Activated naive CD8-positive, alpha-beta T cell (primary cell): Measurements from ENCODE around the gene ICAM5.
A peak's percentile ranks its signal among the peaks of the same experiment; 100 is the strongest.
"Not testable (repeated sequence)": the region's sequence is repeated elsewhere in the genome, so short reads cannot be mapped to it uniquely, and the experiment has no call there.

Experiments
- H3K27ac Mint-ChIP-seq: one replicate; pipeline ENCODE4 v1.8.0; 2021; ENCODE audit warnings: mixed read lengths
- H3K27me3 Mint-ChIP-seq: one replicate; pipeline ENCODE4 v1.8.0; 2021; ENCODE audit warnings: mixed read lengths
- H3K36me3 Mint-ChIP-seq: one replicate; pipeline ENCODE4 v1.8.0; 2021; ENCODE audit warnings: mixed read lengths
- H3K4me1 Mint-ChIP-seq: one replicate; pipeline ENCODE4 v1.8.0; 2021; ENCODE audit warnings: low read depth, mixed read lengths
- H3K4me3 Mint-ChIP-seq: one replicate; pipeline ENCODE4 v1.8.0; 2021; ENCODE audit warnings: mild to moderate bottlenecking, mixed read lengths
- H3K9me3 Mint-ChIP-seq: one replicate; pipeline ENCODE4 v1.8.0; 2021; ENCODE audit warnings: low read depth, mixed read lengths

Gene ICAM5

GRCh38 chr19:10333758-10334587 is 44.2 kb downstream of the ICAM5 start:
- Mint-ChIP-seq H3K4me1 (peaks cover 34% of the 10 kb centered on the region), H3K36me3 (peaks cover 3% of the 10 kb centered on the region), H3K27me3 (no peaks in the 10 kb centered on the region), H3K9me3 (no peaks in the 10 kb centered on the region), H3K27ac (peak overlapping the region; percentile 96), H3K4me3 (peak overlapping the region; percentile 96)

- H3K27ac Mint-ChIP-seq, result no peak overlapping the region
- peaks cover 42% of the 10 kb centered on the region for H3K4me1 Mint-ChIP-seq
- H3K36me3 Mint-ChIP-seq, result peaks cover 3% of the 10 kb centered on the region
- H3K4me3 Mint-ChIP-seq, result peak overlapping the region; percentile 53
- no peaks in the 10 kb centered on the region for H3K9me3 Mint-ChIP-seq
- no peaks in the 10 kb centered on the region for H3K27me3 Mint-ChIP-seq
Measured at GRCh38 chr19:10334588-10335351, 45.0 kb downstream of the ICAM5 start.

- Mint-ChIP-seq H3K4me1 (peaks cover 46% of the 10 kb centered on the region), H3K4me3 (no peak overlapping the region), H3K27me3 (no peaks in the 10 kb centered on the region), H3K9me3 (no peaks in the 10 kb centered on the region), H3K27ac (no peak overlapping the region), H3K36me3 (peaks cover 3% of the 10 kb centered on the region)
Measured at GRCh38 chr19:10335352-10335985, 45.7 kb downstream of the ICAM5 start.

- not testable (repeated sequence) for H3K27me3 Mint-ChIP-seq, H3K36me3 Mint-ChIP-seq, H3K9me3 Mint-ChIP-seq, H3K27ac Mint-ChIP-seq, H3K4me3 Mint-ChIP-seq
- H3K4me1 Mint-ChIP-seq, result peaks cover 48% of the 10 kb centered on the region
Measured at GRCh38 chr19:10336725-10337124, 47.0 kb downstream of the ICAM5 start.

GRCh38 chr19:10338940-10339339 is 49.2 kb downstream of the ICAM5 start:
- Mint-ChIP-seq H3K9me3 (no peaks in the 10 kb centered on the region), H3K27ac (peak overlapping the region; percentile 92), H3K36me3 (no peaks in the 10 kb centered on the region), H3K4me1 (peaks cover 31% of the 10 kb centered on the region), H3K4me3 (peak overlapping the region; percentile 91), H3K27me3 (no peaks in the 10 kb centered on the region)

- H3K9me3 Mint-ChIP-seq, result no peaks in the 10 kb centered on the region
Measured at GRCh38 chr19:10339380-10339960, 49.7 kb downstream of the ICAM5 start, which contains the start of gene ICAM3. Gene ICAM3, minus strand, starts transcription at chr19:10339624. Its CDS starts 10 bp downstream, at chr19:10339614.

GRCh38 chr19:10339977-10340376 is 50.2 kb downstream of the ICAM5 start:
- Mint-ChIP-seq H3K36me3 (no peaks in the 10 kb centered on the region), H3K4me1 (peaks cover 27% of the 10 kb centered on the region), H3K9me3 (no peaks in the 10 kb centered on the region), H3K4me3 (peak overlapping the region; percentile 91), H3K27me3 (no peaks in the 10 kb centered on the region), H3K27ac (peak overlapping the region; percentile 92)

More at GRCh38 chr19:10339380-10339960, 49.7 kb downstream of the ICAM5 start, which contains the start of gene ICAM3:
- H3K4me3 Mint-ChIP-seq, result peak within 1 kb of the TSS; percentile 91
- no peaks in the 10 kb centered on the region for H3K36me3 Mint-ChIP-seq
- H3K27me3 Mint-ChIP-seq, result no peaks in the 10 kb centered on the region
- peaks cover 27% of the 10 kb centered on the region for H3K4me1 Mint-ChIP-seq
- H3K27ac Mint-ChIP-seq, result peak within 1 kb of the TSS; percentile 92

GRCh38 chr19:10343495-10343894 is 53.7 kb downstream of the ICAM5 start:
- Mint-ChIP-seq H3K27ac (no peak overlapping the region), H3K4me1 (peaks cover 21% of the 10 kb centered on the region), H3K36me3 (no peaks in the 10 kb centered on the region), H3K27me3 (no peaks in the 10 kb centered on the region), H3K9me3 (no peaks in the 10 kb centered on the region), H3K4me3 (no peak overlapping the region)

- no peak overlapping the region for H3K27ac Mint-ChIP-seq
- peaks cover 8% of the 10 kb centered on the region for H3K4me1 Mint-ChIP-seq
- H3K27me3 Mint-ChIP-seq, result no peaks in the 10 kb centered on the region
- H3K36me3 Mint-ChIP-seq, result no peaks in the 10 kb centered on the region
- H3K9me3 Mint-ChIP-seq, result no peaks in the 10 kb centered on the region
- no peak overlapping the region for H3K4me3 Mint-ChIP-seq
Measured at GRCh38 chr19:10344780-10345179, 55.0 kb downstream of the ICAM5 start.
